ENCODE measurements around the gene ATN1.

- TF ChIP-seq POLR2AphosphoS5 (IDR thresholded peaks at IDR 0.05; ENCODE audit: control insufficient read depth, insufficient read depth, low read depth, low read length): no peak
- no peak for TF ChIP-seq CTCF (IDR thresholded peaks at IDR 0.05 in 2 of 3, conservative IDR thresholded peaks at IDR 0.05 in 1 of 3; ENCODE audit: insufficient read depth in 2 of 3, low read depth in 1 of 3, low read length in 3 of 3)
- TF ChIP-seq RAD21 (CRISPR knock-in tag; conservative IDR thresholded peaks at IDR 0.05 in 1 of 2, IDR thresholded peaks at IDR 0.05 in 1 of 2): no peak
- TF ChIP-seq TEAD1 (CRISPR knock-in tag; IDR thresholded peaks at IDR 0.05): no peak
- peak; percentile 56; the same call in 1 of the 2 replicates for TF ChIP-seq NFE2 (IDR thresholded peaks at IDR 0.05; ENCODE audit: low read depth)
- TF ChIP-seq MXI1 (IDR thresholded peaks at IDR 0.05; ENCODE audit: low read depth, low read length): no peak
- TF ChIP-seq IRF1 (CRISPR knock-in tag; IDR thresholded peaks at IDR 0.05; ENCODE audit: borderline replicate concordance): no peak
- TF ChIP-seq NFIC (IDR thresholded peaks at IDR 0.05): no peak
- no peak for TF ChIP-seq NFYB (IDR thresholded peaks at IDR 0.05; ENCODE audit: extremely low read depth, insufficient read length)
- TF ChIP-seq MNT (conservative IDR thresholded peaks at IDR 0.05): no peak; a peak in 2 of 4 replicates
- TF ChIP-seq JUN (IDR thresholded peaks at IDR 0.05; ENCODE audit: borderline replicate concordance, low read depth, low read length): no peak
- no peak for TF ChIP-seq JUN (CRISPR knock-in tag; IDR thresholded peaks at IDR 0.05; ENCODE audit: borderline replicate concordance)
Observed at GRCh38 chr12:6961278-6961694, 33.5 kb downstream of the ATN1 start.

Data from K562 (cell line).